Measurements from ENCODE around the gene CFAP161.
"Not testable (repeated sequence)": the region's sequence is repeated elsewhere in the genome, so short reads cannot be mapped to it uniquely, and the experiment has no call there.

CFAP161 gene

DNA sequence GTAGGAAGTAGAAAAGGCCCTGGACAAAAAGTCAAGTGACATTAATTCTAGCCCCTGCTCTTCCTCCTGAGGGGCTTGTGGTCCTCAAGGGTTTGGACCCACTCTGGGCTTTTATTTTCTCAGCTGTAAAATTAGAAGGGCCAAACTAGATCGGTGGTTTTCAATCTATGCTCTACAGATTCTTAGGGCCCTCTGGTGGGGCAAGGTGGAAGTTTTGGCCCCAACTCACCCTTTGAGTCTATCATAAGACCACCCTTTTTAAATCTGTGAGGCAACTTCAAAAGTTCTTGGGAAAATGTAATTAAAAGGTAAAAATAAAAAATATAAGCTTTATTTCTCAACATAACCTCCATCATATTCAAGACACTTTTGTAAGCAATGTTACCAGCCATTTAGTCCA lies 25.6 kb upstream of the CFAP161 start:
- DNase-seq, result peak; percentile 11

DNA sequence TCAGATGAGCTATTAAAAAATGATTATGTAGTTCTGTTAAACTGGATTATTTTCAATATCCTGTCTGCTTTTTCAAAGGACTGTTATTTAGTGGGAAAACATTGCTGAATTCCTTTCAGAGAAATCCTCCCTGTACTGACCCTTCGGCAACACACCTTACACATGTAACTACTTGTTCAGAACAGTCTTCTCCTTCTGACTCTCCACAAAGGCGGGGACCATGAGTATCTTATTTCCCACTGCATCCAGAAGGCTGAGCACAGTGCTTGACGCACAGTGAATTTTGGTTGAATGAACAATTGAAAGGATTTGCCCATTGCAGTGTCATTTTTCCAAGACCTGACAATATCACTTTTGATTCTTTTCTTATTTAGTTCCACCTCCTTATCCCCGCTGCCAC lies 23.1 kb upstream of the CFAP161 start:
- no peak for DNase-seq

DNA sequence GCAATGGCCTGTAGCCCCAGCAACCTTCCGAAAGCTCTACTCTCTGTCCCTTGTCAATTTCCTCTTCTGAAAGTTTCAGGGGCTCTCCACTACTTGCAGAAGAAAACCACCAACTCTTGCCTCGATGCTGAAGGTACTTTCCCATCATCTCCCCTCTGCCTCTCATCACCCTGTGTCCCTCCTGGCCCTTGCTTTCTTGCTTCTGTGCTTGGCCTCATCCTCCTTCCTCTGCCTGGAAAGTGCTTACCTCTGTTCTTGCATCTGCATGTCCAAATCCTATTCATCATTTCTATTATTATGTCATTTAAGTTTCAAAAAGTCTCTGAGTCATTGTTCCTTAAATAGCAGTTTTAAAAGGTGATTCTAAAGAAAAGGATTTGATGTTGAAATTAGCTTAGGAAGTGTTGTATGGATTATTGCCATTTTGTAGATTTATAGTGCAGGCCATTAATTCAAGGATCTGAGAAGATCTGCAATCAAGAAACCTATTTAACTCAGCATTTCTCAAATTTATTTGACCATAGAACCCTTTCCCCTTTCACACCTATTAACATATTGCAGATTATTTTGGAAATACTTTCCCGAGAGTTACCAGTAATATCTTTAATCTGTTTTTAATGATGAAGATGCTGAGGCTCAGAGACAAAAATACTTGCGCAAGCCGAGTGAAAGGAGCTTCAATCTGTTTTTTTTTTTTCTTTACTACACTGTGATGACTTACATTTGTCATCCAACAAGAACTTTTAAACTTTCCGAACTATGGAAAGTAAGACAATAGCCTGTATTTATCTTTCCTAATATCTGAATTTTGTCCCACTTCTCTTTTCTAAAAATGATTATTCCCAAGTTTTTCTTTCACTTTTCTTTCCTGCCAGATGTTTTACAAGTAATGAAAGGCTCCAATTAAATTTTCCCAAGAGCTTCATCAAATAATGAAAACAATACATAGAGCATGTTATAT lies 22.3 kb upstream of the CFAP161 start:
- DNase-seq, result no peak

DNA sequence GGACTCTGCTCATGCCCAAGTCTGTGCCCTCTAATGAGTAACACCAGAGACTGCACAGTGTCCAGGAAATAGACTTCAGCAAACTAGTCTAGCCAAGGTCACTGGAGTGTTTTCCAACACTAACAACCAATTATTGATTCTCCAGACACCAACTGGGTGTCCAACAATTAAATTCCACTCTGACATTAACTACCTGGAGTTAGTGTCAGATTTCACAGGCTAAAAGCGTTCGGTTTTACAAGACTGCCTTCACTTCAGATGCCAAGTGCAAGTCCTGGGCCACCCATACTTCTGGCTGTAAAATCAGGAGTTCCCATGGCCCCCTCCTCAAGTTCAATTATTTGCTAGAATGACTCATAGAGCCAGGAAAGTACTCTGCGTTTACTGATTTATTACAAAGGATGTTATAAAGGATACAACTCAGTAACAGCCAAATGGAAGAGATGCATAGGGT lies 20.8 kb upstream of the CFAP161 start:
- peak; percentile 73 for DNase-seq

DNA sequence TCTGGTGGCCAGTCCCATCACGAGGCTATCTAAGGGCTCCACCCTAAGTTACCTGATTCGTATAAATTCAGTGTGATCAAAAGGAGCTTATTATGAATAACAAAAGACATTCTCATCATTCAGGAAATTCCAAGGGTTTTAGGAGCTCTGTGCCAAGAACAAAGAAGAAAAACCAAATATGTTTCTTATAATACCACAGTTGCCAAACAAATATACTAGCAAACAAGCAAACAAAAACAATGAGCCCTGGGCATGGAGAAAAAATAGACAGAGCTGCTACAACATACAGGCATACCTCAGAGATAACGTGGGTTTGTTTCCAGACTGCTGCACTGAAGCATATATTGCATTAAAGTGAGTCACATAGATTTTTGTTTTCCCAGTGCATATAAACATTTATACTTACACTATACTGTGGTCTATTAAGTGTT lies 20.2 kb upstream of the CFAP161 start:
- DNase-seq, result no peak

DNA sequence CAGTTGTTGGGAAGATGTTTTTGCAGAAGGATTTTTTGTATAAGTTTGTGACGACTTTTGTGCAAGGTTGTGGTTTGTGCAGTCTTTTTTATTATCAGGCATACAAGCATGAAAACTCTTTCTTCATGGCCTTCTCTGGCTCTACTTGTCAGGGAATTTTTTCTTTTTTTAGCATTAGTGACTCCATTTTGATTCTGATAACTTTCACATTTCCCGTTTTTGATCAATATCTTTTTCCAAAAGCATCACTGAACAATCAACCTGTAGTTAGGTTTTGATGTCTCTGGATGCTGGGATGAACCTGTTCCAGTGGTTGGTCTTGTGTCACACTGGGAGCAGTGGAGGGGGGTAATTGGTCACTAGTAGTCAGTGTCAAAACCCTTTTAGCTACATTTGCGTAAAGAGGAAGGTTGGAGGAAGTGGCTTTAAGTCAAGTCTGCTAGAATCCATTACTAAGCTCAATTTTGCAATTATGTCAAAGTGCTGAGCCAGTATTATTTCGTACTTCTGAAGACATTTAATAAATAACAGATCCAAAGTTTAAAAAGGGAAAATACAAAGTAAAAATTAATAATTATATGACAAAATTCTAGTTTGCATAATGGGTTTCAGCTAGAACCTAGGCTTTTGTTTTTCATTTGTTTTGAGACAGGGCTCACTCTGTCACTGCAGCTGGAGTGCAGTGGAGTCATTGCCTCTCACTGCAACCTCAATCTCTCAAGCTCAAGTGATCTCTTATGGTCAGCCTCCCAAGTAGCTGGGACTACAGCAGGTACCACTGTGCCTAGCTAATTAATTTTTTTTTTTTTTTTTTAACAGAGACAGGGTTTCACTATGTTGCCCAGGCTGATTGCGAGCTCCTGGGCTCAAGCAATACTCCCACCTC lies 18.8 kb upstream of the CFAP161 start:
- DNase-seq, result no peak

DNA sequence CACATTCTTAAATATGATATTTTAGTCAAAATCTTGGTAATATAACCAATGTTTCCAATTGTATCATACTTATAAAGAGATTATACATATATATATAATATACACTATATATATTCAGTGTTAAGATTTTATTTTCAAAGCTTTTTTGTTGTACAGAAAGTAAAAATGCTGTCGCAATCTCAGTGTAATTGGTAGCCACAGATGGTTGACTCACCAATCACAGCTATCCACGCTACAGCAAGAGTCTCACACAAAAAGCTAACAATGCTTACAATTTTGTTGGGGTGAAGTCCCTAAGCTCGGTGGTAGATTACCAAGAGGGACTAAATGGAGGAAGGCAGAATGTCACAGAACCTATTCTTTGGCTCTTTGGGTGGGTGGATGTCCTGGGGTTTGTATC lies 16.9 kb upstream of the CFAP161 start:
- no peak for DNase-seq

DNA sequence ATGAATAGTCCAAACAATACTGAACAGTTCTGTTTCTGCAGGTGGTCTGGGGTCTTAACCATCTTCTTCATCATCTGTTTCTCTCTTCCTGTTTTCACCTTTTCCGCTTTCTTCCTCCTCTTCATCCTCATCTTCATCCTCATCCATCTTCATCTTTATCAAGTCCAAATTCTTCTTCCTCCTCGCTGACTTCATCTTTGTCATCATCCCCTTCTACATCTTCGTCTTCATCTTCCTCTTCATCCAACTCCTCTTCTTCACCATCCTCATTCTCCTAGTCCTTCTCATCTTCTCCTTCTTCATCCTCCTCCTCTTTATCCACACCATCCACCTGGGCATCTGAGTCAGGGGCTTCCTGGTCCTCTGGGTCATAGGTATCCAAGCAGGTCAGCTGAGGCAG lies 16.5 kb upstream of the CFAP161 start:
- DNase-seq, result no peak

DNA sequence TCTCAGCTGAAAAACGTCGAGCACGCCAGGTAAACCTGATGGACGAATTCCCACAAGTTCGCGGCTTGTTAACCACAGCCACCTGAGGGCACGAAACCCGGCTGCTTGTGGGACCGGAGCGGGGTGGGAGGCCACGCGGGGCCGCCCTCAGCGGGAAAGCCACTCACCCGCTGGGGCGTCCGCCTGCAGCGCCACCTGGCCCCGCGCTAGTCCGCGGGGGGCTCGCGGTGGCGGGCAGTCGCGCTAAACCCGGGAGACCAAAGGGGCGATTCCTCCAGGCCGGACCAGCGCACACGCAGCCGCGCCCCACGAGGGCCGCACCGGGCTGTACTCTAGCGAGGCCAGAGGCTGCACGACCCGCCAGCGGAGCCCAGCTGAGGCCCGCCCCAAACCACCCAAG lies 15.7 kb upstream of the CFAP161 start:
- DNase-seq, result no peak

DNA sequence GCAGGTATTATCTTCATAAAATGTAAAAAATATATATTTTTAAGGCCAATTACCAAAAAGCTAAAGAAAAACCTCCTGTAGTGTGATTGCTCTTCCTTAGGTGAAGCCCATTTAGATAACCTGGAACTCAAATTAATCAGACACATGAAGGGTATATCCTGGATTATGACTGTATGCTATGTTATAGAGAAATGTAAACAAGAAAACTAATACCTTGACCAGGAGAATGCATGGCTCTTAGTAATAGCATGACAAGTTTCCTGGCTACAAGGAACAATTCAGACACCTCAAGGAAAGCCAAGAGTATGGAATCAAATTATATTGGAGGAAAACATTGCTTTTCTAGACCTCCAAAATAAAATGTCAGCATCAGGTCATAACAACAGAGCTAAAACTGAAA lies 14.0 kb upstream of the CFAP161 start:
- no peak for DNase-seq

DNA sequence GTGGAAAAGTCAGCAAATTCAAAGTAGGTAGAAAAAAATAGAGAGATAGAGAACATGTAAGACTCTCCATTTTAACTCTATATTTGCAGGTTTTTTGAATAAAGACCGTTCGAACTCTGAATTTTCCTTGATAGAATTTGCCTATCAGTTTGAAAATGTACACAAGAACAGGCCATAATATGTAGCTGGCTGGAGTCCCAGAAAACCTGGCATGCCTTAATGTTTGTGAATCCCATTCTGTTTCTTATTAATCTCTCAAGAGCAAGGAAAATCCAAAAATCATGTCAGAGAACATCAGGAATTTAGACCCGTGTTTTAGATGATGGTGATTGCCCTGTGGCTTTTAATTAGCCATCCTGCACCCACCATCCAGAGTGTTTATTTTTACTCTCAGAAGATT lies 7.2 kb upstream of the CFAP161 start:
- DNase-seq, result no peak

DNA sequence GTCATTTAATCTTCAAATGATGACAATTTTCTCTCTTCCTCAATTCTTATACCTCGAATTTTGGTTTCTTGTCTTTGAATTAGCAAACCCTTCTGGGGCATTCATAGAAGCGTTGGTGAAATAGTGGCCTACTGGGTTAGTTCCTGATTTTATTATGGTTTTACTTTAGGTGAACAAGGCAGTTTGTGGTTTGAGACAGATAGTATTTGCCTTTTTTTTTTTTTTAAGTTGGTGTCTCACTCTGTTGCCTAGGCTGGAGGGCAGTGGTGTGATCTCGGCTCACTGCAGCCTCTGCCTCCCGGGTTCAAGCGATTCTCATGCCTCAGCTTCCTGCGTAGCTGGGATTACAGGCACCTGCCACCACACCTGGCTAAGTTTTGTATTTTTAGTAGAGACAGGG lies 7.4 kb downstream of the CFAP161 start:
- not testable (repeated sequence) for DNase-seq

DNA sequence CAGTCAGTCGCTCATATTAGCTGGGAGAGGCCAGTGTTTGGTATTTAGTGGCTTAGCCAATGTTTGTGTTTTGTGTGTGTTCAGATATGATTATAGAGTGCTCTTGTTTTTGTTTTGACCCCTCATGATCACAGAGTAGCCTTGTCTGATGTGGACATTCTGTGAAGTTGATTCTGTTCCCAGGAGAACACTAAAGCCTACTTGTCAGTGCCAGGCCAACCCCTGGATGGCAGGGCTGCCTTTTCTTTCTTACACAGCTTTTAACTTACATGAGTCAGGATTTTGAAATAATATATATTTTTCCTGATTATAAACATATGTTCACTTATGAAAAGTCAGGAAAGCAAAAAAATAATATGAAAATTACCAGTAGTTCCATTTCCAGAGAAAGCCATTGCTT lies 11.9 kb downstream of the CFAP161 start:
- no peak for DNase-seq

DNA sequence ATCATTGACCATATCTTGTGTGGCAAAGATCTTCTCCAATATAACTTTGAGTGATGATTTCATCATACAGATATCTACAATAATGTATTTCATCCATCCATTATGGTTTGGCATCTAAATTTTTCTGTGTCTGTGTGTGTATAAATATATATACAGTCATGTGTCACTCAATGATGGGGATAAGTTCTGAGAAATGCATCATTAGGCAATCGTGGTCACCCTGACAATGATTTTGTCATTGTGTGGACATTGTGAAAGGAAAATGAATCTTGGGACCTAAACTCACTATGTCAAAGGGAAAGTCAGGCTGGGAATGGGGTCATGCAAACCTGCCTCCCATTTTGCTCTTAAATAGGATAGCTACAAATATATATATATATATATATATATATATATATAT lies 12.4 kb downstream of the CFAP161 start:
- no peak for DNase-seq

DNA sequence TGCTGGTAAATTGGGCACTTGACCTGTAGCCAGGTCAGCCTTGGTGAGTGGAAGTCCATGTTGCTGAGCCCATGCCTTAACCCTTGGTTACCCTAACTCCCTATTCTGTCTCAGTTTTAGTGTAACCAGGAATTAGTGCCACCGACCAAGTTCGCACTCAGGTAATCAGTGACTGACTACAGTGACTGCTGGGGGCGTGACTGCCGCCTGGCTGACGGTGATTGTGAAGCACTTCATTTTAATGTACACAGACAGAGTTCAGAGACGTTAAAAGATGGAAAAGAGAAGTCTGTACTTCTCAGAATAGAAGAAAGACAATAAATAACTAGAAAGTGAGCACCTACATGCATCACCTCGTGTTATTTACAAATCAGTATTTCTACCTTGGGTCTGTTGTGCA lies 17.3 kb downstream of the CFAP161 start:
- no peak for DNase-seq

DNA sequence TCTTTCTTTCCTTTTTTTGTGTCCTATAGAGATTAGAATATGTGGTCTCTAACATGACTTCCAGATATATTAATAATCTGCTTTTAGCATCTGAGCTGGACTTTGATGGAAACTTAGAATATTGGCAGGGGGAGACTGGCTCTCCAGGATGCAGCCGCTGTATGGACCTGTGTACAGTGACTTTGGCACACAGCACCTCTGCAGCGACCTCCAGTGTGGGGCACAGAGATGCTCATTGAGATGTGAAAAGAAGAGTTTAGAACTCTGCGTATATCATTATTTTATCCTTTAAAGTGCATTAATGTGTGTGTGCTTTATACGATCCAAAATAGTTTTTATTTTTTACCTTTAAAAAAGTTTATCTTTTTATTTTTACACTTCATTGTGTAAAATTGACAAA lies 18.3 kb downstream of the CFAP161 start:
- peak; percentile 7 for DNase-seq

DNA sequence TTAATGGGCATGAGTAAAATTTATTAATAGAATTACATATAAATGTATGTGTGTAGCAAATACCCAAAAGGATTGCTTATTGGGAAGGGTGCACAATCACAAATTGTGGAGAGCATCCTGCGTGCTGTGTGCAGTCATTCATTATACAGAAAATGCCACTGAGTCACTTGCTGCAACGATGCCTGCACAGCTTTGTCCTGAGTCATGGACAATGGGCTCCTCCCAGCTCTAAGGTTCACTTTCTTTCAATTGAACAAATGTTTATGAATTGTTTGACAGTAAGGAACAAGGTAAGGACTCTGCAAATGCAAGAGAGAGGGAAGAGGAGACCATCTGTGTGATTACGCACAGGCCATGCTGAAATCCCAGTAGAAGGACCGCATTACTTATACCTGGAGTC lies 18.7 kb downstream of the CFAP161 start:
- DNase-seq, result no peak

DNA sequence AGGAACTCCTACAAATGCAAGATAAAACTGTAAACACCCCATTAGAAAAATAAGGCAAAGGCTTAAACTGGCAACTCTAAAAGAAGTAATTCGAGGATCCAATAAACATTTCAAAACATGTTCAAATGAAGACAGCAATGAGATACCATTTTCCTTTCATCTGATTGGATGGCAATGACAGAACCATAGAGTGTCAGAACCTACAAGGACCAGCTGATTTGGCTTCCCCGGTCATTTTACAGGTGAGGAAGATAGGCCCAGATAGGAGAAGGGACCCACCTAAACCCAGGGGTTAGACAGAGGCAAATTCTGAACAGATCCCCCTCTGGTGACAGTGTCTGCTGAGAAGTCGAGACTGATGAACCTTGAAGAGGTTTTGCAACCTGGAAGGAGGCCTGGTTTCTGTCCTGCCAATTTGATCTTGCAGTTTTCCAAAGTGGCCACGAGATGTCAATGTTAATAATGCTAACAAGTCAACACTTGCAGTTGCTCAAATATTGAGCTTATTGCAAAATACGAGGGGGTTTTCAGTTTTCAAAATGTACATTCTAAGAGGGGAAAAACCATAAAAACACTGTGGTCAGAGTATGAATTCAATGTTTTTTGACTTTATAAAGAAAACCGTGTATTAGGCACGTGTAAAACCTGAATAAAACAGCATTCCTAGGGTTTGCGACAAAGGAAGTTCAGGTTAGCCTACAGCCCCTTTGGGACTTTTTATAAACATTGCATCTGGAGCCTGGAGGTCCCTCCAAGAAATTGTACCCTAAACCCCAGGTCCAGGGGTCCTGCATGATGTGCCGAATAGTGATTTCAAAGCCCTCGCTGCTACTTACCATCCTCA lies 21.5 kb downstream of the CFAP161 start:
- DNase-seq, result peak; percentile 32

DNA sequence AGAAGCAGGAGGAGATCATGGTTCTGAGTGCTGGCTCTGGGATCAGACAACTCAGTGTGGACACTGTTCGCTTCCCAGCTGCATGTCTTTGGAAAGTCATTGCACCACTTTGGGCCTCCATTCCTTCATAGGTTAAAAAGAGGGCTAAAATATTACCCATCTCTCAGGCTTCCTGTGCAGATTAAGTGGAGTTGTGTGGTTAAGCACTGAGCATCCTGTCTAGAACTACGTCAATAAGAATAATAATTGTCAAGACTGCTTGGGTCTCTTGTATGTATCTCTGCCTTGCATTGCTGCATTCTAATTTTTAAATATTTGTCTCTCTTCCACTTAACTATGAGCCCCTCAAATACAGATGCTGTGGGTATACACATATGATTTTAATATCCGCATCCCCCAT lies 22.3 kb downstream of the CFAP161 start:
- DNase-seq, result no peak

DNA sequence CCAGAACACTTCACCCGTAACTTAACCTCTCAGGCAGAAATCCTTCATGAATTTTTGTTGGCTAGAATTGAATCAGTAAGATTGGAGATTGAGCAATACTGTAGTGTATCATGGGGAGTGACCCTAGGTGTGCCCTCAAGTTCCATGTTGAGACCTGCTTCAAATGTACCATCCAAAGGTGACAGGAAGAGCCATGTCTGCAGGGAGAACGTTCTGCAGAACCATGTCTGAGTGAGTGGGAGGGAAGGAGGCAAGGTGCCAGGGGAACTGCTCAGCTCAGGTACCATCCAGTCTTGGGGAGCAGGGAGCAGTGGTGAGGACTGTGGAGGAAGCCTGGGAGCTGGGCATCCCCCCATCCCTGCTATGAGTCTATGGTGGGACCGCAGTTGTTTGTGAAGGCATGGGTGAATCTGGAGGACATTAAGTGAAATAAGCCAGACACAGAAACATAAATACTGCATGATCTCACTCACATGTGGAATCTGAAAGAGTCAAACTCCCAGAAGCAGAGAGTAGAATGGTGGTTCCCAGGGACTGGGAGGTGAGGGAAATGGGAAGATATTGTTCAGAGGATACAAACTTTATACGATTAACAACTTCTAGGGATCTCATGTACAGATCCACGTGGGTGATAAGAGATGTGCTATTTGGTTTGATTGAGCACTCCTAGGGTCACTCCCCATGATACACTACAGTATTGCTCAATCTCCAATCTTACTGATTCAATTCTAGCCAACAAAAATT lies 23.3 kb downstream of the CFAP161 start:
- no peak for DNase-seq

DNA sequence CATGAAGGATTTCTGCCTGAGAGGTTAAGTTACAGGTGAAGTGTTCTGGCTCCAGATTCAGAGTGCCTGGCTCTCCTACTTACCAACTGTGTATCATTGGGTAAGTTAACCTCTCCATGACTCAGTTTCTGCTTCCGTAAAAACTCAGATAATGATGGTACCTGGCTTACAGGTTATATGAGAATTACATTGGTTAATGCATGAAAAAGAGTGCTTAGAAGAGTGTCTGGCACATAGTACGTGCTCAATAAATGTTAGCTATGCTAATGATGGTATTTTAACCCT lies 23.8 kb downstream of the CFAP161 start:
- DNase-seq, result no peak

DNA sequence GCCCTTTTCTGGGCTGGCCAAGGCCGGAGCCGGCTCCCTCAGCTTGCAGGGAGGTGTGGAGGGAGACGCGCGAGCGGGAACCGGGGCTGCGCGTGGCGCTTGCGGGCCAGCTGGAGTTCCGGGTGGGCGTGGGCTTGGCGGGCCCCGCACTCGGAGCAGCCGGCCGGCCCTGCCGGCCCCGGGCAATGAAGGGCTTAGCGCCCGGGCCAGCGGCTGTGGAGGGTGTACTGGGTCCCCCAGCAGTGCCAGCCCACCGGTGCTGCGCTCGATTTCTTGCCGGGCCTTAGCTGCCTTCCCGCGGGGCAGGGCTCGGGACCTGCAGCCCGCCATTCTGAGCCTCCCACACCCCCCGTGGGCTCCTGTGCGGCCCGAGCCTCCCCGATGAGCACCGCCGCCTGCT lies 24.5 kb downstream of the CFAP161 start:
- DNase-seq, result not testable (repeated sequence)

Measured in NCI-H69 (cell line).